WTC11 (cell line): Measurements from ENCODE around the gene INSL3. TPM values are rescaled to one million over a fixed set of nuclear protein-coding genes. Genes with fewer than 3 reads are reported as not detected.
A peak's percentile ranks its signal among the peaks of the same experiment; 100 is the strongest.

Experiments used
- ATF2 ChIP-seq: sonication (generic); formaldehyde crosslinking; IDR thresholded peaks from 2 replicates; pipeline ENCODE4 v1.8.1; 2022; ENCODE audit warnings: low read depth, missing genetic modification reagents, borderline replicate concordance
- CBFB ChIP-seq: sonication (generic); formaldehyde crosslinking; IDR thresholded peaks from 2 replicates; pipeline ENCODE4 v1.8.1; 2022; ENCODE audit warnings: mild to moderate bottlenecking, low read depth, missing genetic modification reagents
- E2F1 ChIP-seq: sonication (generic); formaldehyde crosslinking; IDR thresholded peaks from 2 replicates; pipeline ENCODE4 v1.8.0; 2022; ENCODE audit warnings: mild to moderate bottlenecking, missing genetic modification reagents
- E2F5 ChIP-seq: sonication (generic); formaldehyde crosslinking; IDR thresholded peaks from 2 replicates; pipeline ENCODE4 v1.8.1; 2022; ENCODE audit warnings: mild to moderate bottlenecking, moderate library complexity, missing genetic modification reagents
- FOXP1 ChIP-seq: sonication (generic); formaldehyde crosslinking; IDR thresholded peaks from 2 replicates; pipeline ENCODE4 v1.8.0; 2022; ENCODE audit warnings: missing genetic modification reagents, mild to moderate bottlenecking, moderate library complexity, borderline replicate concordance
- IRF2 ChIP-seq: sonication (generic); formaldehyde crosslinking; IDR thresholded peaks from 2 replicates; pipeline ENCODE4 v1.8.0; 2022; ENCODE audit warnings: low read depth, missing genetic modification reagents, borderline replicate concordance
- MAX ChIP-seq: sonication (generic); formaldehyde crosslinking; IDR thresholded peaks from 2 replicates; pipeline ENCODE4 v1.8.0; 2022; ENCODE audit warnings: mild to moderate bottlenecking, missing genetic modification reagents
- MLX ChIP-seq: sonication (generic); formaldehyde crosslinking; IDR thresholded peaks from 2 replicates; pipeline ENCODE4 v1.8.1; 2023; ENCODE audit warnings: mild to moderate bottlenecking, missing genetic modification reagents, moderate library complexity
- NFATC4 ChIP-seq: fragments of 250-450 bp; sonication (Bioruptor Pico); IDR thresholded peaks from 2 replicates; pipeline ENCODE4 v1.9.0; 2021; ENCODE audit warnings: mild to moderate bottlenecking
- NR3C1 ChIP-seq: sonication (generic); formaldehyde crosslinking; conservative IDR thresholded peaks from 2 replicates; pipeline ENCODE4 v1.8.1; 2023; ENCODE audit warnings: low read depth, mild to moderate bottlenecking, missing genetic modification reagents
- SMAD3 ChIP-seq: sonication (generic); formaldehyde crosslinking; IDR thresholded peaks from 2 replicates; pipeline ENCODE4 v1.8.0; 2022; ENCODE audit warnings: missing genetic modification reagents, mild to moderate bottlenecking, borderline replicate concordance
- SP1 ChIP-seq: sonication (generic); formaldehyde crosslinking; conservative IDR thresholded peaks from 2 replicates; pipeline ENCODE4 v1.8.1; 2022; ENCODE audit warnings: missing genetic modification reagents
- TEAD1 ChIP-seq: sonication (generic); formaldehyde crosslinking; IDR thresholded peaks from 2 replicates; pipeline ENCODE4 v1.8.0; 2022; ENCODE audit warnings: mild to moderate bottlenecking, missing genetic modification reagents
- TEAD4 ChIP-seq: sonication (generic); formaldehyde crosslinking; IDR thresholded peaks from 2 replicates; pipeline ENCODE4 v1.8.0; 2022; ENCODE audit warnings: mild to moderate bottlenecking, missing genetic modification reagents
- ZBTB21 ChIP-seq: sonication (generic); formaldehyde crosslinking; IDR thresholded peaks from 2 replicates; pipeline ENCODE4 v1.8.1; 2023; ENCODE audit warnings: mild to moderate bottlenecking, missing genetic modification reagents, borderline replicate concordance
- ZBTB43 ChIP-seq: sonication (generic); formaldehyde crosslinking; IDR thresholded peaks from 2 replicates; pipeline ENCODE4 v1.8.1; 2023; ENCODE audit warnings: mild to moderate bottlenecking, missing genetic modification reagents
- ZNF138 ChIP-seq: sonication (generic); formaldehyde crosslinking; conservative IDR thresholded peaks from 2 replicates; pipeline ENCODE4 v1.8.1; 2022; ENCODE audit warnings: mild to moderate bottlenecking, moderate library complexity, missing genetic modification reagents
- ZNF232 ChIP-seq: sonication (generic); formaldehyde crosslinking; IDR thresholded peaks from 2 replicates; pipeline ENCODE4 v1.8.0; 2022; ENCODE audit warnings: mild to moderate bottlenecking, missing genetic modification reagents
- ZNF263 ChIP-seq: sonication (generic); formaldehyde crosslinking; IDR thresholded peaks from 2 replicates; pipeline ENCODE4 v1.8.1; 2022; ENCODE audit warnings: low read depth, mild to moderate bottlenecking, moderate library complexity, missing genetic modification reagents
- ZNF317 ChIP-seq: sonication (generic); formaldehyde crosslinking; IDR thresholded peaks from 2 replicates; pipeline ENCODE4 v1.8.1; 2023; ENCODE audit warnings: low read depth, mild to moderate bottlenecking, moderate library complexity, missing genetic modification reagents, borderline replicate concordance
- total RNA-seq: library from RNA; stranded (reverse); gene quantifications from 3 replicates; pipeline ENCODE4 v1.2.3, GENCODE V29; 2021
- TF ChIP-seq, protein P1 (sequence below): sonication (generic); formaldehyde crosslinking; IDR thresholded peaks from 2 replicates; pipeline ENCODE4 v1.8.1; 2023; ENCODE audit warnings: mild to moderate bottlenecking, moderate library complexity, missing genetic modification reagents
- TF ChIP-seq, protein P2 (sequence below): sonication (generic); formaldehyde crosslinking; IDR thresholded peaks from 2 replicates; pipeline ENCODE4 v1.8.0; 2022; ENCODE audit warnings: missing genetic modification reagents

Gene INSL3
- total RNA-seq, 1 experiment from 2014 or later: 0.79 TPM

DNA sequence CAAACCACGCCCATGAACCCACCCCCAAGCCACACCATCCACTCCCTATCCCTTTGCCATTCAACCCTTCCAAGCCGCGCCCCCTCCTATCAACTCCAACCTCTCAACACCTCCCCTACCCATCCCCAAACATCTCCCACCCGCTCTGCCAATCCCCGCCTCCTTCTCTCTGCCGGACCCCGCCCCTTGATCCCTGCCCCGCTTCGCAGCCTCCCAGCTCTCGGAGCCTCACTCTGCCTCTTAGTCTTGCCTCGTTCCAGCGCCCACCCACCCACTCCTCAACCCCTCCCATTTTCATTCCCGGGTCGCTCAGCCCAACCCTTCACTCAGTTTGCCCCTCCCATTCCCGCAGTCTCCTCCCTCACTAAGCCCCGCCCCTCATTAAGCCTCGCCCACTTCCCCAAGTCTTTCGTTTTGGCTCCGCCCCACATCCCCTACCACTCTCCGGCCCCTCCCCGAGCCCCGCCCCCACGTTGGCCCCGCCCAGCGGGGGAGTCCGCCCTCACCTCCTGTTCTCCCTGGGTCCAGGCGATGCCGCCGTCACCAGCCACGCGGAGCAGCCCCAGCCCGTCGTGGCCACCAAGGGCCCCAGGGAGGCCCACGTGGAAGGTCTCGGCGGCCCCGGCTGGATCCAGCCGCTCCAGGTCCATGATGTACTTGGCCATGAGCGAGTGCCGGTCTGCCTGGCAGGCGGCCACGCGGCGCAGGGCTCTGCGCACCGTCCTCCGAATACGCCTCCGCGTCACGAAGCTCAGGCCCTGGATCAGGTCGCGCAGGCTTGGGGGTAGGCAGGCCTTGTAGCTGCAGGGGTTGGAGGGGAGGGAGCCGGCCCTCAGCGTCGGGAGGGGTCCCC is 20.7 kb upstream of the INSL3 start (continued):
- TF ChIP-seq, protein P1, sequence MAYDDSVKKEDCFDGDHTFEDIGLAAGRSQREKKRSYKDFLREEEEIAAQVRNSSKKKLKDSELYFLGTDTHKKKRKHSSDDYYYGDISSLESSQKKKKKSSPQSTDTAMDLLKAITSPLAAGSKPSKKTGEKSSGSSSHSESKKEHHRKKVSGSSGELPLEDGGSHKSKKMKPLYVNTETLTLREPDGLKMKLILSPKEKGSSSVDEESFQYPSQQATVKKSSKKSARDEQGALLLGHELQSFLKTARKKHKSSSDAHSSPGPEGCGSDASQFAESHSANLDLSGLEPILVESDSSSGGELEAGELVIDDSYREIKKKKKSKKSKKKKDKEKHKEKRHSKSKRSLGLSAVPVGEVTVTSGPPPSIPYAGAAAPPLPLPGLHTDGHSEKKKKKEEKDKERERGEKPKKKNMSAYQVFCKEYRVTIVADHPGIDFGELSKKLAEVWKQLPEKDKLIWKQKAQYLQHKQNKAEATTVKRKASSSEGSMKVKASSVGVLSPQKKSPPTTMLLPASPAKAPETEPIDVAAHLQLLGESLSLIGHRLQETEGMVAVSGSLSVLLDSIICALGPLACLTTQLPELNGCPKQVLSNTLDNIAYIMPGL: peak; percentile 59; the same call in 1 of the 2 replicates
- TF ChIP-seq TEAD1 (CRISPR knock-in tag) (no peak), ZNF232 (CRISPR knock-in tag) (no peak), NFATC4 (CRISPR knock-in tag) (no peak), TEAD4 (CRISPR knock-in tag) (no peak), E2F5 (peak; percentile 69; the same call in 1 of the 2 replicates), MLX (CRISPR knock-in tag) (no peak), ZNF317 (0 out of 2 replicates have a peak, but pooled peaks have one; percentile 47), MAX (CRISPR knock-in tag) (peak; percentile 93), SP1 (CRISPR knock-in tag) (peak; percentile 69; the same call in 1 of the 2 replicates), E2F1 (no peak), SMAD3 (CRISPR knock-in tag) (0 out of 2 replicates have a peak, but pooled peaks have one; percentile 10), ATF2 (CRISPR knock-in tag) (no peak), IRF2 (CRISPR knock-in tag) (no peak), ZNF138 (CRISPR knock-in tag) (0 out of 2 replicates have a peak, but pooled peaks have one; percentile 67), ZBTB21 (CRISPR knock-in tag) (peak; percentile 51; the same call in 1 of the 2 replicates), NR3C1 (CRISPR knock-in tag) (no peak), FOXP1 (peak; percentile 77), ZNF263 (no peak), CBFB (CRISPR knock-in tag) (no peak), ZBTB43 (0 out of 2 replicates have a peak, but pooled peaks have one; percentile 35)
- TF ChIP-seq, protein P2, sequence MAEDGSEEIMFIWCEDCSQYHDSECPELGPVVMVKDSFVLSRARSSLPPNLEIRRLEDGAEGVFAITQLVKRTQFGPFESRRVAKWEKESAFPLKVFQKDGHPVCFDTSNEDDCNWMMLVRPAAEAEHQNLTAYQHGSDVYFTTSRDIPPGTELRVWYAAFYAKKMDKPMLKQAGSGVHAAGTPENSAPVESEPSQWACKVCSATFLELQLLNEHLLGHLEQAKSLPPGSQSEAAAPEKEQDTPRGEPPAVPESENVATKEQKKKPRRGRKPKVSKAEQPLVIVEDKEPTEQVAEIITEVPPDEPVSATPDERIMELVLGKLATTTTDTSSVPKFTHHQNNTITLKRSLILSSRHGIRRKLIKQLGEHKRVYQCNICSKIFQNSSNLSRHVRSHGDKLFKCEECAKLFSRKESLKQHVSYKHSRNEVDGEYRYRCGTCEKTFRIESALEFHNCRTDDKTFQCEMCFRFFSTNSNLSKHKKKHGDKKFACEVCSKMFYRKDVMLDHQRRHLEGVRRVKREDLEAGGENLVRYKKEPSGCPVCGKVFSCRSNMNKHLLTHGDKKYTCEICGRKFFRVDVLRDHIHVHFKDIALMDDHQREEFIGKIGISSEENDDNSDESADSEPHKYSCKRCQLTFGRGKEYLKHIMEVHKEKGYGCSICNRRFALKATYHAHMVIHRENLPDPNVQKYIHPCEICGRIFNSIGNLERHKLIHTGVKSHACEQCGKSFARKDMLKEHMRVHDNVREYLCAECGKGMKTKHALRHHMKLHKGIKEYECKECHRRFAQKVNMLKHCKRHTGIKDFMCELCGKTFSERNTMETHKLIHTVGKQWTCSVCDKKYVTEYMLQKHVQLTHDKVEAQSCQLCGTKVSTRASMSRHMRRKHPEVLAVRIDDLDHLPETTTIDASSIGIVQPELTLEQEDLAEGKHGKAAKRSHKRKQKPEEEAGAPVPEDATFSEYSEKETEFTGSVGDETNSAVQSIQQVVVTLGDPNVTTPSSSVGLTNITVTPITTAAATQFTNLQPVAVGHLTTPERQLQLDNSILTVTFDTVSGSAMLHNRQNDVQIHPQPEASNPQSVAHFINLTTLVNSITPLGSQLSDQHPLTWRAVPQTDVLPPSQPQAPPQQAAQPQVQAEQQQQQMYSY (CRISPR knock-in tag): 0 out of 2 replicates have a peak, but pooled peaks have one; percentile 30
- TF ChIP-seq, all 79 proteins: peak for 19
